ENCODE measurements around the gene ZRANB3. TPM values are rescaled to one million over a fixed set of nuclear protein-coding genes. Genes with fewer than 3 reads are reported as not detected.

ZRANB3 gene
- total and polyA plus RNA-seq, 10 donors: 2.2 to 11.1 (median 6.9) TPM

GRCh38 chr2:135255208-135255607 lies 275.8 kb downstream of the ZRANB3 start:
- Histone ChIP-seq H3K36me3 (peaks cover 0 to 15% (median 3%) of the 10 kb centered on the region in 6 donors), H3K9me3 (peaks cover 0 to 42% (median 28%) of the 10 kb centered on the region in 8 donors), H3K27me3 (replicated peaks in 1 of 7) (no peaks in the 10 kb centered on the region), H3K4me3 (no peak overlapping the region), H3K4me1 (no peaks in the 10 kb centered on the region), H3K27ac (peak overlapping the region in 1 of 8 donors; percentile 32)
- no peak for DNase-seq
- TF ChIP-seq POLR2AphosphoS5 (IDR thresholded peaks at IDR 0.05) (no peak), CTCF (IDR thresholded peaks at IDR 0.05 in 8 of 11, conservative IDR thresholded peaks at IDR 0.05 in 3 of 11) (no peak), POLR2A (IDR thresholded peaks at IDR 0.05) (no peak)
- intact Hi-C loops (cut with DNase I; ENCODE audit: low total_unique reads): no loop called here
- 50 to 84% (median 69%) methylated on average over 1 of the region's 1 CpG for WGBS, 5 donors

GRCh38 chr2:135252805-135253458 lies 278.1 kb downstream of the ZRANB3 start:
- TF ChIP-seq POLR2A (IDR thresholded peaks at IDR 0.05) (no peak), POLR2AphosphoS5 (IDR thresholded peaks at IDR 0.05) (no peak), CTCF (IDR thresholded peaks at IDR 0.05 in 8 of 11, conservative IDR thresholded peaks at IDR 0.05 in 3 of 11) (no peak)
- DNase-seq: no peak
- Histone ChIP-seq H3K36me3 (peaks cover 0 to 19% (median 4%) of the 10 kb centered on the region in 6 donors), H3K27me3 (replicated peaks in 1 of 7) (no peaks in the 10 kb centered on the region), H3K4me3 (no peak overlapping the region), H3K9me3 (peaks cover 0 to 52% (median 40%) of the 10 kb centered on the region in 8 donors), H3K4me1 (no peaks in the 10 kb centered on the region), H3K27ac (no peak overlapping the region)
- WGBS, 5 donors: 89 to 95% (median 91%) methylated on average over 2 of the region's 2 CpGs
- intact Hi-C loops (cut with DNase I; ENCODE audit: low total_unique reads): no loop called here

- no peak for DNase-seq
- TF ChIP-seq POLR2AphosphoS5 (IDR thresholded peaks at IDR 0.05) (no peak), POLR2A (IDR thresholded peaks at IDR 0.05) (no peak), CTCF (IDR thresholded peaks at IDR 0.05 in 8 of 11, conservative IDR thresholded peaks at IDR 0.05 in 3 of 11) (no peak)
- peaks cover 0 to 19% (median 4%) of the 10 kb centered on the region in 6 donors for H3K36me3 ChIP-seq
- no peaks in the 10 kb centered on the region for H3K27me3 ChIP-seq (replicated peaks in 1 of 7)
- H3K27ac ChIP-seq: no peak overlapping the region
- H3K9me3 ChIP-seq: peaks cover 0 to 33% (median 24%) of the 10 kb centered on the region in 8 donors
- 89 to 92% (median 90%) methylated on average over 5 of the region's 5 CpGs for WGBS, 5 donors
- H3K4me1 ChIP-seq: no peaks in the 10 kb centered on the region
- no peak overlapping the region for H3K4me3 ChIP-seq
- intact Hi-C loops (cut with DNase I; ENCODE audit: low total_unique reads): no loop called here
Measured at GRCh38 chr2:135248611-135249010, 282.4 kb downstream of the ZRANB3 start.

- TF ChIP-seq POLR2A (IDR thresholded peaks at IDR 0.05) (no peak), POLR2AphosphoS5 (IDR thresholded peaks at IDR 0.05) (no peak), CTCF (IDR thresholded peaks at IDR 0.05 in 8 of 11, conservative IDR thresholded peaks at IDR 0.05 in 3 of 11) (no peak)
- Histone ChIP-seq H3K27ac (no peak overlapping the region), H3K9me3 (peaks cover 0 to 30% (median 24%) of the 10 kb centered on the region in 8 donors), H3K27me3 (replicated peaks in 1 of 7) (no peaks in the 10 kb centered on the region), H3K36me3 (peaks cover 0 to 18% (median 4%) of the 10 kb centered on the region in 6 donors), H3K4me3 (no peak overlapping the region), H3K4me1 (no peaks in the 10 kb centered on the region)
- DNase-seq: no peak
- intact Hi-C loops (cut with DNase I; ENCODE audit: low total_unique reads): no loop called here
- WGBS, 5 donors: 59 to 87% (median 85%) methylated on average over 2 of the region's 2 CpGs
Measured at GRCh38 chr2:135246711-135247270, 284.2 kb downstream of the ZRANB3 start.

Measured in spleen (tissue), 11 donors.